Epithelial cell of prostate (primary cell): ENCODE measurements around the gene ADAM15.

Experiments used
- DNase-seq: peaks from one replicate; pipeline ENCODE4 v3.0.0-alpha.2; 2011; ENCODE audit warnings: low read depth, low spot score
- H3K27ac ChIP-seq: fragments of 450-650 bp; 2 replicates; pipeline ENCODE4 v1.5.1; 2017; ENCODE audit warnings: mild to moderate bottlenecking

The ADAM15 gene

GRCh38 chr1:155082301-155083051 lies 31.4 kb downstream of the ADAM15 start:
- H3K27ac ChIP-seq = peak overlapping the region; percentile 82
- no peak for DNase-seq

GRCh38 chr1:155083052-155083541 lies 32.0 kb downstream of the ADAM15 start:
- peak overlapping the region; percentile 82 for H3K27ac ChIP-seq
- no peak for DNase-seq

- no peak for DNase-seq
Observed at GRCh38 chr1:155083865-155084721, 33.0 kb downstream of the ADAM15 start.

GRCh38 chr1:155084722-155085503 lies 33.8 kb downstream of the ADAM15 start:
- peak overlapping the region; percentile 82 for H3K27ac ChIP-seq
- DNase-seq = no peak

More at GRCh38 chr1:155083865-155084721, 33.0 kb downstream of the ADAM15 start:
- peak overlapping the region; percentile 82 for H3K27ac ChIP-seq

- peak overlapping the region; percentile 82 for H3K27ac ChIP-seq
- no peak for DNase-seq
Observed at GRCh38 chr1:155085504-155086127, 34.5 kb downstream of the ADAM15 start.

GRCh38 chr1:155086128-155086741 lies 35.1 kb downstream of the ADAM15 start:
- DNase-seq = no peak
- peak overlapping the region; percentile 82 for H3K27ac ChIP-seq

GRCh38 chr1:155086856-155087535 lies 35.9 kb downstream of the ADAM15 start:
- no peak for DNase-seq

GRCh38 chr1:155091071-155092051 lies 40.2 kb downstream of the ADAM15 start:
- DNase-seq = no peak
- no peak overlapping the region for H3K27ac ChIP-seq

More at GRCh38 chr1:155086856-155087535, 35.9 kb downstream of the ADAM15 start:
- H3K27ac ChIP-seq = no peak overlapping the region

- no peak overlapping the region for H3K27ac ChIP-seq
- no peak for DNase-seq
Observed at GRCh38 chr1:155092131-155092530, 41.0 kb downstream of the ADAM15 start.

- H3K27ac ChIP-seq = no peak overlapping the region
Observed at GRCh38 chr1:155092641-155093040, 41.5 kb downstream of the ADAM15 start.

GRCh38 chr1:155093911-155094621 lies 43.0 kb downstream of the ADAM15 start:
- no peak for DNase-seq
- no peak overlapping the region for H3K27ac ChIP-seq

More at GRCh38 chr1:155092641-155093040, 41.5 kb downstream of the ADAM15 start:
- DNase-seq = no peak

- no peak overlapping the region for H3K27ac ChIP-seq
- no peak for DNase-seq
Observed at GRCh38 chr1:155094622-155094948, 43.5 kb downstream of the ADAM15 start.

- DNase-seq = no peak
- no peak overlapping the region for H3K27ac ChIP-seq
Observed at GRCh38 chr1:155099331-155099730, 48.2 kb downstream of the ADAM15 start.

- no peak overlapping the region for H3K27ac ChIP-seq
- DNase-seq = no peak
Observed at GRCh38 chr1:155103325-155103724, 52.2 kb downstream of the ADAM15 start.

- H3K27ac ChIP-seq = no peak overlapping the region
- no peak for DNase-seq
Observed at GRCh38 chr1:155104605-155105534, 53.8 kb downstream of the ADAM15 start.

- no peak for DNase-seq
- H3K27ac ChIP-seq = no peak overlapping the region
Observed at GRCh38 chr1:155105604-155106011, 54.5 kb downstream of the ADAM15 start.
